HL-60/S4 (cell line): ENCODE results near the gene EPHB1.

Experiments
- in situ Hi-C: fragments of 300-500 bp; cut with MboI; formaldehyde crosslinking; loops from 2 replicates; pipeline ENCODE4 v1.14.3; 2022; ENCODE audit warnings: low sequenced_read_pairs

Gene EPHB1

DNA sequence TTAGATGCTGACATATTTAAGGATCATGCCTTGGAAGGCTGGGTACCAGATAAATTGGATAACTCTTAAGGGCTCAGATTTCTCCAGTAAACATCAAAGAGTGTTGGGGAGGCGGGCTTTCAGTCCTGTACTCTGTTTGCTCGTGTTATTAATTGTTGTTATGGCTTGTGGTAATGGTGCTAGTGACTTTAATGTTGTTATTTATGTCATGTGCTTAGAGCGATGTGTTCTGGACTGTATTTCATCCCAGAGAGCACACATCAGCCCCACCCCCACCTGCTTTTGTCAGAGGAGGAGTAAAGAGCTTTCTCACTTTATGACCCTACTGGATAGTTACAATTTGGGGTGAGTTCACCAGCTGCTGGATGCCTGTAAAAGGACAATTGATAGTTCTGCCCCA is 386.3 kb downstream of the EPHB1 start:
- in situ Hi-C loops: no loop called here

DNA sequence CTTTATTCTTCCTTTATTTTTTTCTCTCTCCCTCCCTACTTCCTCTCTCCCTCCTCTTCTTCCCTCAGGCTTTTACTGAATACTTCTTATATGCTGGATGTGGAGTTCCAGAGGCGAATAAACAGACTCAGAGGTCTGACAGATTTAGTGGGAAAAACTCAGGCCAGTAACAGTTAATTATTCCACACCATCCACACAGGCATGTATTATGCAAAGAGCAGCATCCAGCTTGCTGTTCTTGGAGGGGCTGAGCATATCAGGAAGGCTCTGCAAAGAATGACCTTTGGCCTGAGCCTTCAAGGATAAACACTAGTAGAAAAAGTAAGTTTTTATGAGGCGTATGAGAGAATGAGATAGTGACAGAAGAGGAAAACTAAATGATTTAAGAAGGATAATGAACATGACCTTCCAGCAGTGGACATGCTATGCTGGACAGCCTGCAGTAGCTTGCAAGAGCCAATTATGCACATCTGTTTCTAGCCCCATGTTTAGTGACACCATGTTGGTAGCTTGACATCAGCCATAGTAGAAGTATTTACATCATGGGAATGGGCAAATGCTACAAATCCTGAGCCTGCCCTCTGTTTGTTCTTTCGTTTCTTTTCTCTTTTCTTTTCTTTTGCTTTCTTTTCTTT is 387.4 kb downstream of the EPHB1 start:
- in situ Hi-C loops: no loop called here

DNA sequence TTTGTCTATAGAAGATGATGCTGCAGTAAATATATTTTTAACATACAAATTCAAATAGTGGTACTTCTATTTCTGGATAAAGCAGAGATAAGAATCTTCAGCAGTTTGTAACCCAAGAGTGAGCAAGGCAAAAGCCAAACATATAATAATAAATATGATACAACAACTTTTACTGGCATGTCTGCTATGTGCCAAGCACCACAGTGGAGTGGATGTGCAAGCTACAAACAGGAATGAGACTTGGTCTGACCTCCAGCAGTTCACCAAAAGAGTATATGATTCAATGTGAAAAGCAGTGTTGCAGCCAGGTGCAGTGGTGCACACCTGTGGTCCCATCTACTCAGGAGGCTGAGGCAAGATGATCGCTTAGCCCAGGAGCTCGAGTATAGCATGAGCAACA is 395.6 kb downstream of the EPHB1 start:
- in situ Hi-C loops: no loop called here

GRCh38 chr3:135191708-135192107 is 396.6 kb downstream of the EPHB1 start:
- in situ Hi-C loops: no loop called here

DNA sequence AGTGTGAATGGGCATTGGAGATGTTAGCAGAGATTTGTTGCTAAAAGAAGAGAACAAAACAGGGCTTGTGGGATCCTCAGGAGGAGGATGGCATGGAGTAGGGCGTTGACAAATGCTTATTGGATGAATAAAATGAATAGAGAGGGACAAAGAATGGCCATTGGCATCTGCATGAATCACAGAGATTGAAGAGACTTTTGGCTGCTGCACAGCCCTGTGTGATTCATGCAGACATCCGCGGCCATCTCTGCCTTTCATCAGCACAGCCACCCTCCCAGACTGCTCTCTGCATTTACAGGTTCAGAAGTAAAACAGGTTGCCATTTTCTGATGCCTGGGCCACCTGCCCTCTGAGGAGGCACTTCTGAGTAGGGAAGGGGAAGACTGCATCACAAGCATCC is 397.9 kb downstream of the EPHB1 start:
- in situ Hi-C loops: no loop called here

DNA sequence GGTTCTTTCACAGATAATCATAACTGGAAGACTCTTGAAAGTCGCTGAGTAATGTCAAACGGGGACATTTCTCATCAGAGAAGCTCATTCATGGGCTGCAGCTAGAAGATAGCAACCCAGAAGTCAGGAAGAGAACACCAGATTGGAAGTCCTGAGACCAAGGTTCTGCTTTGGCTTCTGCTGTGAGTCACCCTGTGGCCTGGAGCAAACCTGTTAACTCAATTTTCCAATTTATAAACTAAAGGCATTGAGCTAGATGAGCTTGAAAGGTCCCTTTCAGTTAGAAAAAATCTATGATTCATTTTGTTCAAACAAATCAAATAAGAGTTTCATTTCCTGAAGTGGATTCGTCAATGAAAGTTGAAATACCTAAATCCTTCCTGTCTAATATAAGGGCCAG is 402.2 kb downstream of the EPHB1 start:
- in situ Hi-C loops: no loop called here

DNA sequence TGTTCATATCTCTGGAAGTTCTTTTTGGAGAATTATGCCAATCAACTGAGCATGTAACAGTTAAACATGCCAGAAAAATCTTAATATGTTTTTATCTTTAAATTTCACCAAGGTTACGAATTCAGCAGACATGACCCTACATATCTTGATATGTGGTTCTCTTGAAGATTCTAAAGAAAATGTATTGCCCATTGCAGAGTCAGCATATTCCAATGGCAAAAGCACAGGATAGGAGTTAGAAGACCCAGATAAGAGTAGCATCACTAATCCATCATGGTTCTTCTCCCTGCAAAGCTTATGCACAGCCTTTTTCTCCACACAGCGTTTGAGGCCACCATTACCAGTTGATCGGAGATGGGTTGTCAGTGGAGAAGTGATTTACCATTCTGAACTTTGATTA is 402.8 kb downstream of the EPHB1 start:
- in situ Hi-C loops: no loop called here

- in situ Hi-C loops: no loop called here
Observed at GRCh38 chr3:135199137-135199536, 404.1 kb downstream of the EPHB1 start.

DNA sequence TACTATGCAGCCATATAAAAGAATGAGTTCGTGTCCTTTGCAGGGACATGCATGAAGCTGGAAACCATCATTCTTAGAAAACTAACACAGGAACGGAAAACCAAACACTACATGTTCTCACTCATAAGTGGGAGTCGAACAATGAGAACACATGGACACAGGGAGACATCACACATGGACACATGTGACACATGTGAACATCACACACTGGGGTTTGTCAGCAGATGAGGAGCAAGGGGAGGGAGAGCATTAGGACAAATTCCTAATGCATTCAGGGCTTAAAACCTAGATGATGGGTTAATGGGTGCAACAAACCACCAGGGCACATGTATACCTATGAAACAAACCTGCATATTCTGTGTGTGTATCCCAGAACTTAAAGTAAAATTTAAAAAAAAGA is 408.0 kb downstream of the EPHB1 start:
- in situ Hi-C loops: no loop called here

DNA sequence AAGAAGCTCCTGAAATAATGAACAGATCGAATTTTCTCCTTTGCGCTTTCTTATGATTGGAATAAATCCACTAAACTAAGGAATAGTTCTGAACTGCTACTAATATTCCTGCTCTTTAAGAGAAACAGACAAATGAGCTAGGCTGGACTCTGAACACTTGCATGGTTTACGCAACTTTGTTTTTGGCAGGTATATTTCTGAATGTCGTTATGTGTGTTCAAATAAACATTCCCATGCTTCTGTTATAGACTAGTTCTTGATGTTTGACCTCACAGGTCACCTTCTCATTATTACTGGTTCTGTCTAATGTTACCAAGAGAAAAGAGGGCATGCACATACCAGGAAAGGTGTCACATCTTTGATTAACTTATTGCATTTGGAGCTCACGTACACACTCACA is 418.2 kb downstream of the EPHB1 start:
- in situ Hi-C loops: no loop called here

DNA sequence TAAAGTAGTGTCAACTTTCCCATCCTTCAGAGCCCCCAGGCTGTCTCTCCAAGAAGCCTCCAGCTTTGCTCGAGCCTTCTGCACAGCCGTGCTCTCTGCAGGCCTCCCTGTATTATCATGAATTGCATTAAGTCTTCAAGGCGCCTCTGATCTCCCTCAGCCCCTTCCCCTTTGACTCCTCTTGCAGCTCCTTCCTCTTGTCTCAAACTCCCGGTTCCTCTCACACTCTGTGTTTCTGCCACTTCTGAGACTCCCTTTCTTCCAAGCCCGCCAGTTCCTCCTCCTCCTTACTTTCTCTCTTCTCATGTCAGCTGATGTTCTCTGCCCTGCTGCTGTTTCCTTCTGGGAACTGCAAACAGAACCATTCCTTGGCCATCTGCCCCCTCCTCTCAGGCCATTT is 418.8 kb downstream of the EPHB1 start:
- in situ Hi-C loops: no loop called here

GRCh38 chr3:135214400-135214799 is 419.3 kb downstream of the EPHB1 start:
- in situ Hi-C loops: no loop called here

- in situ Hi-C loops: no loop called here
Observed at GRCh38 chr3:135215516-135215915, 420.5 kb downstream of the EPHB1 start.

DNA sequence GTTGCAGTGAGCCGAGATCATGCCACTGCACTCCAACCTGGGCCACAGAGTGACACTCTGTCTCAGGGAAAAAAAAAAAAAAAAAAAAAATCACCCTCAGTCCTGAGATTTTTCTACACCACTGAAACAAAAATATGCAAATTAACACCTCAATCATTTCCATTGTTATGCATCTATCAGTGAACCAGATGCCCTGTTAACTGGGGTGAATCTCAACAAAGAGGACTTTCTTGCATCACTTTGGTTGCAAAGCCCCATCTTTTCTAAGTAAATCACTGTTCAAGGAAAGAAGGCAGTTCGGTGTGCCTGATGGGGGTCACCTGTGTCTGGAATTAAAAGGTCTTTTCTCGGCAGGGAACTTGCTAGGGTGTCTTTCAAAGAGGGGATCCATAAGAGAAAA is 421.6 kb downstream of the EPHB1 start:
- in situ Hi-C loops: no loop called here

DNA sequence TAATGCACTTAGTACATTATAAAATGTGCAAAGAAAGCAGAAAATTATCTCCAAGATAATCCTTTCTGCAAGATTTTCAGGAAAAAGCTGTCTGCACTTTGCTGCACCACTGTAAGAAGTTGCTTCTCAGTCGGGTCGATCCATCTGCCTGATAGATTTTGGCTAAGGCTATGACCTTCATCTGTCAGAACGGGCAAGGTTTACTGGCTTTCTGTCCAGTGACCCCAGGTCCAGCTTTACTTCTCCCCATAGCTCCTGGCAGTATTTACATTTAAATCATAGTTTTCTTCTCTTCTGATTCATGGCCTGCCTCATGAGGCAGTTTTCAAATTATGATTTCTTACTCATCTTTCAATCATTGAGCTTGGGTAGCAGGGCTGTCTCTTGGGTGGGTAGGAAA is 422.7 kb downstream of the EPHB1 start:
- in situ Hi-C loops: no loop called here

- in situ Hi-C loops: no loop called here
Observed at GRCh38 chr3:135218304-135218703, 423.2 kb downstream of the EPHB1 start.

GRCh38 chr3:135218782-135219181 is 423.7 kb downstream of the EPHB1 start:
- in situ Hi-C loops: no loop called here

DNA sequence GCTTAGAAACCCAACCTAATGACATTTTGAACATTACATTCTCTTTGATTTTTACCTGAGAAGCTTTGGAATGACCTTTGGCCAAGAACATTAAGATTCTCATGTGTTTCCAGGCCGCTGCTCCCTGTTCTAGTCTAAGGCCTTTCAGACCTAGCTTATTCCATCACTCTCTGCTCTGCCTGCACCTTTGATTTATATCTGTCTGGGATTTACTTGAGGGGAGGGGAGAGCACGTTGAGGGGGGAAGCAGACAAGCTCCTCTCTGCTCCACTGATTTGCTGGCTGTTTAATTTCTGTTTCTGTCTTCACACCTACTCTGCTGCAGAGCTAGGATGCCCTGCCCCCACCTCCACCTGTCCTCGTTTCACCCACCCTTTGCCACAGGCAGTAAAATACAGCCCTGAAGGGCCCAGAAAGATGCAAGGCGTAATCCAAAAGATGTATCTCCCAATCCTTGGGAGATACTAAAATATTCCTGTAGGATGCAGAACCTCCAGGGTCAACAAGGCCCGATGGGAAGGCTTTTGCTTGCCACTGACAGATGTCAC is 429.8 kb downstream of the EPHB1 start:
- in situ Hi-C loops: no loop called here

- in situ Hi-C loops: no loop called here
Observed at GRCh38 chr3:135226057-135226456, 431.0 kb downstream of the EPHB1 start.

DNA sequence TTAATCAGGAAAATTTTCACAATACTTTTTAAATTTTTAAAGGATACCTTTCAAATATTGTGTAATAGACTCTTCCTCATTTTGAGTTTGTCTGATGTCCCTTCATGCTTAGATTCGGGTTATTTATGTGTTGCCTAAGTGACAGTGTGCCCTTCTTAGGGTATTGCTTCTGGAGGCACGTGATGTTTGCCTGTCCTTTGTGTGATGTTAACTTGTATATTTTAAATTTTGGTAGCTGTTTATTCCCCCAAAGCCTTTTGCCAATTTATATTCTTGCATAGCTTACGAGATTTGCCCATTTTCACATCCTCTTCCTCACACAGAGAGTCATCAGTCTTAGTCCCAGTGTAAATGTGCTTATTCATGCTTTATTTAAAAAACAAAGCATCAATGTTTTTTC is 433.1 kb downstream of the EPHB1 start:
- in situ Hi-C loops: no loop called here

GRCh38 chr3:135229018-135229495 is 434.0 kb downstream of the EPHB1 start:
- in situ Hi-C loops: no loop called here

DNA sequence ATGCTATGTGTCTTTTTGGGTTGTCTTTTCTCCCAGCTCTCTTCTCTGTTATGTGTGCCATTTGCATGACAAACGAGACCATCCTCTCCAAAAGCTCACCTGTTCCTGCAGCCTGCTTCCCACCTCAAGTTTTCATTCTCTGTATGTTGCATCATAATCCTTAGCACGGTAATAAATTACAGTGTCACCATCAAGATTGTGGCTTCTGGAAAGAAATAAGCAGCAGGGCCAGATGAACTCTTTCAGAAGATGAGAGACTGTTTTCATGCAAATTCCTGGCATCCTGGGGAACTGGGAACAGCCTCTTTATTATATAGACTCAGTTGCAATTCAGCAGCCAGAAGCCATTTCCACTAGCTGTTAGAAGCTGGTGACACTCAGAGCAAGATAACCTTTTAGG is 436.7 kb downstream of the EPHB1 start:
- in situ Hi-C loops: no loop called here

GRCh38 chr3:135232226-135232625 is 437.2 kb downstream of the EPHB1 start:
- in situ Hi-C loops: no loop called here
